Measurements from ENCODE around the gene UST. TPM values are rescaled to one million over a fixed set of nuclear protein-coding genes. Genes with fewer than 3 reads are reported as not detected.

UST gene
- total and polyA plus RNA-seq, 2 experiments from 2014 or later, result 2.9 to 4.0 TPM

DNA sequence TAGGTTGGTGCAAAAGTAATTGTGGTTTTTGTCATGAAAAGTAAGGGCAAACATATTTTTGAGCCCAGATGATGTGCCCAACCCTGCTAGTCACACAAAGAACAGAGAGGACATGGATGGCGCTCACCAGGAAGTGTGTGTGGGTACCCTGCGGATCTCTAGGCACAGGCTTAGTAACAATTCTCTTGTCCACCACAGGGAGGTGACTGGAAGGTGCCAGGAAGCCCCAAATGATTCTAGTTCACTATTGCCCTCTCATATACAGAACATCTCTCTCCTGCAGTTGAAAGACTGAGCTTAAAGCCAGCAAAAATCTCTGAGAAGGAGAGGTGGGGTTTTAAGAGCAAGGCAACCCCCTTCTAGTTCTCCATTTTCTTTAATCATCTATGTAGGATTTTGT is 298.6 kb downstream of the UST start:
- DNase-seq (ENCODE audit: low read depth in 1 of 2, low spot score in 1 of 2), result no peak
- H3K27ac ChIP-seq, result no peak overlapping the region
- no peaks in the 10 kb centered on the region for H3K4me1 ChIP-seq (ENCODE audit: low read depth)
- no peaks in the 10 kb centered on the region for H3K27me3 ChIP-seq
- TF ChIP-seq CTCF (IDR thresholded peaks at IDR 0.05; ENCODE audit: low read depth, low read length), result no peak
- H3K9me3 ChIP-seq (ENCODE audit: low read depth), result no peaks in the 10 kb centered on the region
- H3K36me3 ChIP-seq, result no peaks in the 10 kb centered on the region
- H3K4me3 ChIP-seq, result no peak overlapping the region

DNA sequence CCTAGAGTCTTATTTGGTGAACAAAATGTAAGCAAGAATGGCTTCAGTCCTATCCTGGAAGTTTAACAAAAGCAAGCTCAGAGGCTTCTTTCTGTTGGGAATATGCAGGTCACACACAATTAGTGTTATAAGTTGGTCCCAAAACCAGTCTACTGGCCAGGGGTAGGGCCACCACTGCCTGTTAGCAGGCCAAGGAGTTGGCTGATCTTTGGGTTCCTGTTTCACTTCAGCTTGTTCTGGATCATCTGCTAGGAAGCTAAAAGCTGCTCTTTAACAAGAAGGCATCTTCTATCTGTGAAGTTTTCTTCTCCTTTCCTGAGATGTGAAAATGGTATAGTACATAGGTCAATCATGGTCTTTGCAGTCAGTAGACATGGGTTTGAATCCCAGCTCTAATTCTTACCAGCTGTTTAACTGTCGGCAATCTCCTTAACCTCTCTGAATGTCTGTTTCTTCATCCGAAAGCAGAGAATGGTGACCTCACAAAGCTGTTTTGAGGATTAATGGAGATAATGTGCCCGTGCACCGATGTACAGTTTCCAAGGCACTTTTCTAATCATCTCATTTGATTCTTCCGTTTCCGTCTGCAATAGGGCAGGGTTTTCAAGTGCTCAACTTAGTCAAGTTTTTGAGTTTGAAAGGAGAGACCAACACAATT is 299.5 kb downstream of the UST start:
- Histone ChIP-seq H3K4me3 (no peak overlapping the region), H3K4me1 (ENCODE audit: low read depth) (no peaks in the 10 kb centered on the region), H3K27ac (no peak overlapping the region), H3K36me3 (no peaks in the 10 kb centered on the region), H3K27me3 (no peaks in the 10 kb centered on the region), H3K9me3 (ENCODE audit: low read depth) (no peaks in the 10 kb centered on the region)
- no peak for TF ChIP-seq CTCF (IDR thresholded peaks at IDR 0.05; ENCODE audit: low read depth, low read length)
- no peak for DNase-seq (ENCODE audit: low read depth in 1 of 2, low spot score in 1 of 2)

DNA sequence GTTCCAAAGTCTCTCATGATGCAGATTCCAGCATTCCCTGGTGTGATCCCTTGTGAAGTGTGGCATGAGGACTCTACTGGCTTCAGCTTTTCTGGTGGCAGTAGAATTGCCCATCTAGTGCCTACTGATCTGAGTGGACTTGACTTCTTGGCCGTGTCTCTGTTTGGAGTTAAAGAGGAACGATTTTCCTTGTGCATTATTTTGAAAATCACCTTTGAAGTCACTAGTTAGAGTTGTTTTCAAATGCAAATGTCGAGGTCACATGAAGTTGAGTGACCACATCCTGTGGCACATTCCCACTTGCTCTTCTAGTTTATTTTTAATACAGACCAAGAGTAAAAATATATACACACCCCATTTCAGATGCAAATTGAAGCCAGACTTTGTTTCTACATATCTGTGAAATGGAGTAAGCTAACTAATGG is 300.0 kb downstream of the UST start:
- no peak for DNase-seq (ENCODE audit: low read depth in 1 of 2, low spot score in 1 of 2)
- Histone ChIP-seq H3K27ac (no peak overlapping the region), H3K4me3 (no peak overlapping the region), H3K36me3 (no peaks in the 10 kb centered on the region), H3K9me3 (ENCODE audit: low read depth) (no peaks in the 10 kb centered on the region), H3K4me1 (ENCODE audit: low read depth) (no peaks in the 10 kb centered on the region), H3K27me3 (no peaks in the 10 kb centered on the region)
- no peak for TF ChIP-seq CTCF (IDR thresholded peaks at IDR 0.05; ENCODE audit: low read depth, low read length)

- no peak for TF ChIP-seq CTCF (IDR thresholded peaks at IDR 0.05; ENCODE audit: low read depth, low read length)
- DNase-seq (ENCODE audit: low read depth in 1 of 2, low spot score in 1 of 2), result peak in 1 of 2 donors; percentile 38
- Histone ChIP-seq H3K9me3 (ENCODE audit: low read depth) (no peaks in the 10 kb centered on the region), H3K4me3 (no peak overlapping the region), H3K4me1 (ENCODE audit: low read depth) (no peaks in the 10 kb centered on the region), H3K27ac (no peak overlapping the region), H3K36me3 (no peaks in the 10 kb centered on the region), H3K27me3 (no peaks in the 10 kb centered on the region)
These were observed 302.4 kb downstream of the UST start for GRCh38 chr6:149049230-149049629.

DNA sequence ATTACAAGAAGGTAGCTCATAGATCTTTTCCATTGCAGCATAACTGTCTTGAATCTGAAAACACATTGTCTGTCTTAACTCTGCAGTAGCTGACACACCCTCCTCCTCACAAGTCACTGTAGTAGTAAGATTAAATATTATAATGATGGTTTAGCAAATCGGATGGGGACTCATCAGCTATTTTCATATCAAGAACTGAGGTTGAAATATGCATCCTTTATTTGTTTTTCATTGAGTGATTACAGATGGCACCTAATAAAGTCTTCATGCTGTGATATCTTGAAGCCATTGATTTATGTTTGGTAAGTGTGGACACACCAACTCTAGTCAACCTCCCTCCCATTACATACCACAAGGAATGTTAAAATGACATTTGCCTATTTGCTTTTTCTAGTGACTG is 303.3 kb downstream of the UST start:
- H3K4me3 ChIP-seq, result no peak overlapping the region
- H3K27me3 ChIP-seq, result no peaks in the 10 kb centered on the region
- no peak overlapping the region for H3K27ac ChIP-seq
- no peaks in the 10 kb centered on the region for H3K36me3 ChIP-seq
- TF ChIP-seq CTCF (IDR thresholded peaks at IDR 0.05; ENCODE audit: low read depth, low read length), result no peak
- no peaks in the 10 kb centered on the region for H3K9me3 ChIP-seq (ENCODE audit: low read depth)
- no peaks in the 10 kb centered on the region for H3K4me1 ChIP-seq (ENCODE audit: low read depth)
- DNase-seq (ENCODE audit: low read depth in 1 of 2, low spot score in 1 of 2), result no peak

Data from cardiac muscle cell (in vitro differentiated cells and primary cell).